Fibroblast of skin of left biceps (primary cell): ENCODE data around the gene LORICRIN.

ENCODE experiments used
- DNase-seq, 2 experiments: peaks; one replicate each; pipeline ENCODE4 v3.0.0-alpha.2; 2013; ENCODE audit warnings: low read depth in 2 of 2

LORICRIN gene

DNA sequence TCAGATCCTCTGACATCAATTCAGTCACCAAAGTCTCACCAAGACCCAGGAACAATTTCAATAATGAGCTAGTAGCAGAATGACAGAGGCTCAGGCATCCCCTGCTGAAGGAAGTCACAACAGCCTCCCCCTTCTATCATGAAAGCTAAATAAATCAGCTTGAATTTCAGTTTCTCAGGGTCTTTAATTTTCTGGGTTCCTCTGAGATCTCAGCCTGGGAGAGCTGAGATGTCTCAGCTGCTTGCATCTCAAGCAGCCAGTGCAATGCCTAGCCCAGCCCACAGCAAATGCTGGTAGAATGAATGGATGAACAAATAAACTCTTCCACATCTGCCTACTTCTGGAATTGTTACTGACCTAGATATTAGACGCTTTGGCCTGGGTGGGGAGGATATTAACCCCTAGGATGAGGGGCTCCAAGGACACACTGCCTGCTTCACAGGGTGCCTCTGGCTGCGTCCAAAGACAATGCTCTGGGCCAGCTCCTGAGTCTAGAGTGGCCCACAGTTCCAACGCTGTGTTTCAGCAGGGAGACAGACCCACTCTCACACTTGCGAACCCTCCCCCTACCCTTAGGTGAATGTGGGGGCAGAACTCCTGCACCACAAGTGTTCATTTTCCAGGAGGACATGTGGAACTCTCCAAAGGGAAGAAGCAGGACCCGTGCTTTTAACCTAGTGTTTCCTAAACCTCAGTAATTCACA is 11.2 kb upstream of the LORICRIN start:
- no peak for DNase-seq

DNA sequence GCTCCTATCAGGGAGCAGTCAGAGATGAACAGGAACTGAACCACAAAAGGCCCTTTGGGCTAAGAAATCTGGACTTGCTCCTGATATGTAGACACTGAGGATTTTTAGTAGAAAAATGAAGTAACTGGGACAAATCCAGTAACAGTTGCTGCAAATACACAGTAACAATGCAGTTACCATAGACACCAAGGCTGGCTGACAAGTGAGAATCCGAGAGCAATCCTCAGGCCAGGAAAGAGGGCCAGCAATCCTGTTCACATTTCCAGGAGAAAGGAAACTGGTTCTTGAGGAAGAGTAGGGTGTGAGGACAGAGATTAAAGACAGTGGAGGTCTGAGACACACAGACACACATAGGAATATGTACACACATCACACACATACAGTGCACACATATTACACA is 9.3 kb upstream of the LORICRIN start:
- DNase-seq, result no peak

DNA sequence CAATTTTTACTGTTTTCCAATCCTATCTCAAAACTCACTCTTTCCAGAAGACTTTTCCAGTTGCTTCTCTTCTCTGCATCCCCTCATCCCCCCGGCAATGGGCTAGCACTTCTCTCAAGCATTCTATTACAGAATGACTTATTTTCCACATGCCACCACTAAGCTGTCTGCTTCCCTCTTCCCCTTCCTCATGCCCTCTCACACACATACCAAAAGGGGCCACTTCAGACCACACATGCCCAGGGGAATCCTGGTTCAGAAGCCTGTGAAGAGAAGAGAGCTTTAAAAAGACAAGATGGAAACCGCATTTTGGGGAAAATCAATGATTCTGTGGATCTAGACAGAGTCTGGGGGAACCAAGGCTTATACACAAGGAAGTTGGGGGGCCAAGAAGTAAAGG is 8.4 kb upstream of the LORICRIN start:
- no peak for DNase-seq

DNA sequence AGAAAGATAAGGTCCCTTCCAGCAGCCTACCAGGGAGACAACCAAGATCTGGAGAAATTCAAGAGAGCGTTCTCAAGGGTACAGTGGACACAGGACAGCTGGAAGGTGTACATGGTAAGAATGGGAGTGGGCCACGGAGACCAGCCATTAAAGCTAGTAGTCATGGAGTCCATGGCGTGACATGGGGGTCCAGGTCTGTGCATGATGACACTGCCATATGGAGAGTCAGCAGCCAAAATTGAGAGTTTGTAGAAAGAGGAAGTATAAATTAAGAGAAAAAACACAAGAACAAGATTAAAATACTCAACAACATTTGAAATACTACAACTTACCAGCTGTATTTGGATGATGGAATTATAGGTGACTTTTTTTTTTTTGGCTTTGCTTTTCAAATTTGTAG is 7.9 kb upstream of the LORICRIN start:
- DNase-seq, result no peak

DNA sequence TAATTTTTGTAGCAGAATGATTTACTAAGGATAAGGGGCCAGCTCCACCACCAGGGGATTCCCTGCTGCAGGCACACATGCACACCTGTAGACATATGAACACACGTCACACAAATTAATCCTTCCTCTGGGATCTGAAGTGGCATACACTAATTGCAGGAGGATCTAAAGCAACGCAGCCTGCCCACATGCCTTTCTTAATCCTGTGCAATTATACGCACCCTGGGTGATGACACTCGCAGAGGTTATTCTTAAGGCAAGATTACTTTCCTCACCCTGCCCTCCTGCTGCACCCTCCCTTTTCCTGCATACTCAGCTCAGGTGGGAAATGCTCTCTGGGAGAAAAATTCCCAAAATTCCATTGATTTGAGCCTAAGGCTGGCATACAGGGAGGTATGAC is 7.5 kb upstream of the LORICRIN start:
- no peak for DNase-seq

DNA sequence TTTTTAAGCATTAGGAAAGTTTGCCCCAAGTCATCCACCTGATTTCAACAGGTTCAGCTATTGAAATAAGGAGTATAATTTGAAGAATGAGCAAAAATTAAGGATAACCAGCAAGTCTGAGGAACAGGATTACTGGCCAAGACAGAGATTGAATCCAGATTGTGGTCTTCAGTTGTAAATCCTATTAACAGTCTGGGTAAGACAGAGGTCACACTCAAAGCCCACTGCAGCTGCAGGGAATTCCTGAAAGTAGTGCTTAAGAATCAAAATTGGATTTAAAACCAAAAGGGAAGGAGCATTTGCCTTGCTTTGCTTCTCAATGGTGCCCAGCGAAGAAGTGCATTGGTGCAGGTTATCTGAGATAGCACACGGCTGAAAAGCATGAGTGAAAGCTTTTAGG is 6.4 kb upstream of the LORICRIN start:
- DNase-seq, result no peak

DNA sequence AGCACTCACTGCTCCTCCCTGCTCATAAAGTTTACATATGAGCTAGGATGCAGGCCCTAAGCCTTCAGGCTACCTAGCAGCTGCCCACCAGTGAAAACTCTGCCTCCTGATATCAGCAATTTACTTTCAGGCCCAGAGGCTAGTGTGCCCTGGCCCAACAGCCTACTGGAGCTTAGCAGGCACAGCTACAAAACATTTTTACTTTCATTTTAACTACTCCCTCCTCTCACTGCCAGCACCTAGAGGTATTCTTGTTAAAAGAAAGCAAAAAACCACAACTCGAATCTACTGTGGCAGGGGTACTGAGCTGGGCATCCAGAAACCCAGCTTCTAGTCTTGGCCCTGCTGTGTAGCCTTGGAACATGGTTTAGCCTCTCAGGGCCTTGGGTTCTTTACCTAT is 5.8 kb upstream of the LORICRIN start:
- DNase-seq, result no peak

DNA sequence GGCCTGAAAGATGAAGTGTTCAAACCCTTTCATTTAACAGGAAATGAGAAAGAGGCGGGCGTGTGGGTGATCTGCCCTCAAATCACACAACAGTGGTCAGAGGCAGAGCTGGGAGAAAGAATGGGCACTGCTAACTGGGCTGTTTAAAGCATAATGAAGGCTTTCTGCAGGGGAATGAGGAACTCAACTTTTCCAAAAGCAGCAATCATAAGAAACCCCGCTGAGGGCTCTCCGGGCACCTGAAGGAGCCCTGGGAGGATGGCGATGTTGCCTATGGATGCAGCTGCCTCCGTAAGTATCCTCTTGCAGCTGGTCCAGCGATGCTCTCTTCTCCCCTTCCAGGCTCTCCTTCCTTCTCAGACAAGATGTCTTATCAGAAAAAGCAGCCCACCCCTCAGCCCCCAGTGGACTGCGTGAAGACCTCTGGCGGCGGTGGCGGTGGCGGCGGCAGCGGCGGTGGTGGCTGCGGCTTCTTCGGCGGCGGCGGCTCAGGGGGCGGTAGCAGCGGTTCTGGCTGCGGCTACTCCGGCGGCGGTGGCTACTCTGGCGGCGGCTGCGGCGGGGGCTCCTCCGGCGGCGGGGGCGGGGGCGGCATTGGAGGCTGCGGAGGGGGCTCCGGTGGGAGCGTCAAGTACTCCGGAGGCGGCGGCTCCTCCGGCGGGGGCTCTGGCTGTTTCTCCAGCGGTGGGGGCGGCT is 1.2 kb downstream of the LORICRIN start:
- DNase-seq, result no peak

DNA sequence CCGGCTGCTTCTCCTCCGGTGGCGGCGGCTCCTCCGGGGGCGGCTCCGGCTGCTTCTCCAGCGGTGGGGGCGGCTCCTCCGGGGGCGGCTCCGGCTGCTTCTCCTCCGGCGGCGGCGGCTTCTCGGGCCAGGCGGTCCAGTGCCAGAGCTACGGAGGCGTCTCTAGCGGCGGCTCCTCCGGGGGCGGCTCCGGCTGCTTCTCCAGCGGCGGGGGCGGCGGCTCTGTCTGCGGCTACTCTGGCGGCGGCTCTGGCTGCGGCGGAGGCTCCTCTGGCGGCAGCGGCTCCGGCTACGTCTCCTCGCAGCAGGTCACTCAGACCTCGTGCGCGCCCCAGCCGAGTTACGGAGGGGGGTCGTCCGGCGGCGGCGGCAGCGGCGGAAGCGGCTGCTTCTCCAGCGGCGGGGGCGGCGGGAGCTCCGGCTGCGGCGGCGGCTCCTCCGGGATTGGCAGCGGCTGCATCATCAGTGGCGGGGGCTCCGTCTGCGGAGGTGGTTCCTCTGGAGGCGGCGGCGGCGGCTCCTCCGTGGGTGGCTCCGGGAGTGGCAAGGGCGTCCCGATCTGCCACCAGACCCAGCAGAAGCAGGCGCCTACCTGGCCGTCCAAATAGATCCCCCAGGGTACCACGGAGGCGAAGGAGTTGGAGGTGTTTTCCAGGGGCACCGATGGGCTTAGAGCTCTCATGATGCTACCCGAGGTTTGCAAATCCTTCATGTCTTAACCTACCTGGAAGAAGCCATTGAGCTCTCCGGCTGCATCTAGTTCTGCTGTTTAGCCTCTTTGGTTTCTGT is 2.0 kb downstream of the LORICRIN start:
- no peak for DNase-seq

DNA sequence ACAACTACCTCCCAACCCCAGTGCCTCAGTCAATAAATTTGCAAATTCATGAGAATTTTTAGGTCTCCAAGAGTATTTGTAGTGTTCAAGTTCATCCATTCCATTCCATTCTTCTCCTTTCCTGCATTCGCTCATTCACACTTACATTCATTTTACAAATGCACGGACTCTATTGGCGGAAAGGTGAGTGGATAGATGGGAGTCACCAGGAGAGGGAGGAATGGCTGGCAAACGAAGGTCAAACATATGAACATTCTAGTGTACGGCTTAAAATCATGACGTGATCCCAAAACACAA is 2.5 kb downstream of the LORICRIN start:
- DNase-seq, result no peak

DNA sequence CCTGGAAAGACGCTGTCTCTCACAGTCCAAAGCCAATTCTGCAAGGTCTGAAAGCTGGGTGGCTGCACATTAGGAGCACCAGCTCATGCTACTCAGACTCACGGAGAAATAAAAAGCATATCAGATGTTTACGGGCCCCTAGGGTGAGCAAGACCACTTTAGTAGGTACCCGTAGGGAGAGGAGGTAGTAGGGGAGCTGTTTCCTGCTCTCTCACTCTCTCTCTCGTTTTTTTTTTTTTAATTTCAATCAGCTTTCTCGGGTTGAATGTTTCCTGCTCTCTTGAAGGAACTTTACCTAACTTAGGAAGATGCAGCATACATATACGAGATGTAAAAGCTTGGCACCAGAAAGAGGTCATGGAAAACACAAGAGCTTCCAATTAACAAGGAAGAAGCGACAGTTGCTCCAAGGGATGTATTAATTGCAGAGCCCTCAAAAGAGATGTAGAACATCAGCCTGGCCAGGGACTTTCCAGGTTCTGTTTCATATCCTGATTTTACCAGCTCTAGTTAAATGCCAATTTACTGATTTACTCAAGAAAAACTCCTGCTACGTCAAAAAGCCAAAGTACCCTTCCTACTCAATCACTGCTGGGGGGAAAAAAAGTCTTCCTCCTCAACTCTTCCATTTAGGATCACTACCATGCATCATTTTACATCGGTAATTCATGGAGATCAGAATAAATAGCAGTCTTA is 3.1 kb downstream of the LORICRIN start:
- DNase-seq, result no peak

DNA sequence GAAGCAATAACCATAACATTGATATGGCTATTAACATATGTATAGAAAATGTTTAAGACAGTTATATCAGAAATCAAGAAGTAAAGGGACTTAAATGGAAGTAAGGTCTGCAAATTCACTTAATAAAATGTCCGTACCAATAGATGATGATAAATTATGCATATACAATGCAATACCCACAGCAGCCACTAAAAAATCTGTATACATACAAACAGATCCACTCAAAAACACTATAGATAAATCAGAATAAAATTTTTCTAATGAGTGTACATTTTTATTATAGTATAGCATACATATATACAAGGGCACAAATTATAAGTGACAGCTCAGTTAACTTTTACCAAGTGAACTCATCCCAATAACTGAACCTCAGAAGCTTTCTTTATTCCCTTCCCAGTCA is 6.0 kb downstream of the LORICRIN start:
- no peak for DNase-seq

DNA sequence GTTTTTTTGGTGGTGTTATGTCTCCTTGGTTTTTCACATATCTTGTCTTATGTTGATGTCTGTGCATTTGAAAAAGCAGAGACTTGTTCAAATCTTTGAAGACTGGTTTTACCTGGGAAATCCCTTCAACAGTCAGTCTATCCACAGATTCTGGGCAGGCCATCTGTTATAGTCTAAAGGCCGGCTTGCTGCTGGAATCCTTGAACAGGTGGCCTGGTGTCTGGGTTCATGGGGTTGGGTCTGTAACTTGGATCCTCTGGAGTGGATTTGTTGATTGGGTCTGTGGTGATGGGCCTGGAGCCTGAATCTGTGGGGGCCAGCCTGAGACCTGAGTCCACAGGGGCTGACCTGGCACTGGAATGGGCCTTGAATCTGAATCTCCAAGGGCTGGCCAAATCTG is 12.2 kb downstream of the LORICRIN start:
- no peak for DNase-seq

DNA sequence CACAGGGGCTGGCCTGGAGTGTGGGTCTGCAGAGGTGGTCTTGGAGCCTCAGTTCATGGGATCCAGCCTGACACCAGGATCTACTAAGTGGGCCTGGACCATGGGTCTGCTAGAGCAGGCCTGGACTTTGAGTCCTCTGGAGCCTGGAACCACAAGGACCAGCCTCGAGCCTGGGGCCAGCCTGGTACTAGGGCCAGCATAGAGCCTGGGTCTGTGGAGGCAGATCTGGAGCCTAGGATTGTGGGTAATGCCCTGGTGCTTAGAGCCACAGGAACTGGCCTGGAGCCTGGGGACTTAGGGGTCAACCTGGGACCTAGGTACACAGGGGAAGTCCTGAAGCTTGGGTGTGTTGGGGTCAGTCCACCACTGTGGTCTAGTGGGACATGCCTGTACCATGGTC is 12.7 kb downstream of the LORICRIN start:
- no peak for DNase-seq

DNA sequence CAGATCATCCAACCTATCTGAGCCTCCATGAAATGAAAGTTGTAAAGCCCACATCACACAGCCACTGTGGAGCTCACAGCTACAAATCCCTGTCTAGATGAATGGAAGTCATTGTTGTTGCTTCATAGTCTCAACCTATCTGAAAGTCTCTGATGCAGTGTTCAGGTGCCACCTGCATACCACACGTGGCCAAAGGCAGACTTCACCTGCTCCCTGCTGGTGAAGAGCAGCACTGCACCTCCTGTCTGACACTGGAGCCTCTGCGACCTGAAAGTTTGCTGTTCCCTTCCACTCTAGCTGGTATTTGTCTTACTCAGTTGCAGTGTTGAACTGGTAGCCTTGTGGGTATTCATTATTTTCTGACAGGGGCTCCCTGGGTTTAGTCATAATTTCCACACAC is 18.4 kb downstream of the LORICRIN start:
- no peak for DNase-seq

DNA sequence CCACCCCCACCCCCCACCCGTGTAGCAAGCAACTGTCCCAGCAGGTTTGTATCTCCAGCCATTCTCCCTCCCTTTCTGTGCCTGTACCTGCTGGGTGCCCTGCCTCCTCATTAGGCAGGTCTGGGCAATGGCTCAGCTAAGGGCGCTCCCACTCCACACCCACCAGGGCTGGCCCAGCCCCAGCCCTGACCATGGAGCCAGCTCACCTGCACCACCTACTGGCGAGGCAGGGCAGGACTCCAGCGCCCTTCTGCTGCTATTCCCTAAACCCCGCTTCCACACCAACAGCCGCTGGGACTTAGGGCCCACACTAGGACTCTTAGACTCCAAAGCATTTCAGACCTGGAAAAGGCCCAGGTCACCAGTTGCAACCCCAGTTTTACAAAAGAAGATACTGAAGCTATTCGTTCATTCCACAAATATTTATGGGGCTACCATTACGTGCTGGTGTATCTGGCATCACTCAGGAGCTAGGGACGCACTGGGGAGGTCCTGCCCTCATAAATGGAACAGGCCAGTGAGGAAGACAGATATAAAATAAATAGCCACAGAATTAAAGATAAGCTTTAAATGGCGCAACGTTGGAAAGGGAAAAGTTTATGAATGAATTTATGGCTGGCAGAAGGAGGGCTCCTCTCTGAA is 29.3 kb downstream of the LORICRIN start:
- no peak for DNase-seq

DNA sequence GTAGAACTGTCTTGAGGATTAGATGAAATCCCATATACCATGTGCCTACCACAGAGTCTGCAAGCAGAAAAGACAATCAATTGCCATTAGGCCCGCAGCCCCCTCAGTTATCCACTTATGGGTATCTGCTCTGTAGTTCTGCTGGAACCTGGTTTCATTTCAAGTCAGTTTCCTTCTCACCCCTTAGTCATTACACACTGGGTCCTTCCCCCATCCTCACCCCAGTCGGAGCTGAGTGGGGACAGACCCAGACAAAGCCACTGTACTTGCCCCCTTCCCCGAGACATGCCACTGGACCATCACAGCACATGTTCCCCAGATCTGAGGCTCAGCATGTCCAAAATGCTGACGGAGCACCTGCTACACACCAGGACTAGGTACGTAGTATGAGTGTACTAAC is 32.0 kb downstream of the LORICRIN start:
- no peak for DNase-seq

DNA sequence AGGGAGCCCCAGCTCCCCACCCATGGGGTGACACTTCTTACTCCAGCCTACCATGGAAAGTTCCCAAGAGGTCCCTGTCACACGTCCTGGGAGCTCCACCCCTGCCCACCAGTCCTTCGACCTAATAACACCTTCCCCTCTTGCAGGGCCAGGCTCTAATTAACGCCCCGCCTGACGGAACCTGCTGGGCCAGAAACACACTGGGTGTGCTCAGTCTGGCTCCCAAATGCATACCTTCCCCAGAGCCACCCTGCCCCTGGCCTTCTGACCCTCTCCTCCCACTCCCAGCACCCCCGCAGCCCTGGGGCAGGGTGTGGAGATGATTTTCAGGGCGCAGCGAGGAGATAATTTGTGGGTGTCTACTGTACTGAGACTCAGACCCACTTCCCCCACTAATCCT is 32.7 kb downstream of the LORICRIN start:
- DNase-seq, result no peak

DNA sequence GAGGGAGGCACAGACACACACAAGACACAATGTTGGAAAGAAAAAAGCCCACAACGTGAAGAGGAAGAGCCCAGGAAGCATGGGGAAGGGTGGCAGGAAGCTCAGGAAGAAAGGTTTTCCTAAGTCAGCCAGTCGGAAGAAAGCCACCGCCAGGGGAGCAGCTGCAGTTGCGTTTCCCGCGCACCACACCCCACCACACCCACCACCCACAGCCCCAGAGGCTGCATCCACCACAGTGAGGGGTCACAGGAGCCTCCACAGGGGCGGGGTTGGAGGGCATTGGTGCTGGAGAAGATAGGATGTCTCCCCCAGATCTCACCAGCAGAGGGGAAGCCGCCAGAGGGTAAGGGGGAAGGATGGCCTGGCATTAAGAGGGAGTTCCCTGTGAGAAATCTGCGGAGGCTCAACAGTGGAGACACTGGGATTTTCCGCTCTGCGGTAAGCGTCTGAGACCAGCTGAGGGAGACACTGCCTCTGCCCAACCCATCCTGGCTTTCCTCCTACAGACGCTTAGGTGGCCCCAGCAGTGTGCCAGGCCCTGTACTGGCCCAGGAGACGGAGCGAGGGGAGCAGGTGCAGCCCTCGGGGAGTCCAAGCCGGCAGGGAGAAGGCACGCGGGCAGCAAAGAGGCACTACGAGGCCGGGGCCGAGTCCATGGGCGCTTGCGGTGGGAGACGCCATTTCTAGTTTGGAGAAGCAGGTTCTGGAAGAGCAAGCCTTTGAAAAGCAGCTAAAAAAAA is 33.4 kb downstream of the LORICRIN start:
- DNase-seq, result no peak

DNA sequence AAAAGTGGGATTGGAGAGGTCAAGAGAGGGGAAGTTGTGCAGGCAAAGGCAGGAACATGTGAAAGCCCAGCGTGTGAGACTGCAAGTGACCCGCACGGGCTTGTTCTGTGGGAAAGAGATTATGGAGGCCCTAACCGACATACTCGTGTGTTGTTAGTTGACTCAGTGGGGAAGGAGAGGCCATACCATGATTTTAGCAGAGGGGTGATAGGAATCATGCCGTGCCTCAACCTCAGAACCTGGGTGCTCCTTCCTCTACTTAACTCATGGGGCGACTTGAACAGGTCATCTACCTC is 33.9 kb downstream of the LORICRIN start:
- no peak for DNase-seq

DNA sequence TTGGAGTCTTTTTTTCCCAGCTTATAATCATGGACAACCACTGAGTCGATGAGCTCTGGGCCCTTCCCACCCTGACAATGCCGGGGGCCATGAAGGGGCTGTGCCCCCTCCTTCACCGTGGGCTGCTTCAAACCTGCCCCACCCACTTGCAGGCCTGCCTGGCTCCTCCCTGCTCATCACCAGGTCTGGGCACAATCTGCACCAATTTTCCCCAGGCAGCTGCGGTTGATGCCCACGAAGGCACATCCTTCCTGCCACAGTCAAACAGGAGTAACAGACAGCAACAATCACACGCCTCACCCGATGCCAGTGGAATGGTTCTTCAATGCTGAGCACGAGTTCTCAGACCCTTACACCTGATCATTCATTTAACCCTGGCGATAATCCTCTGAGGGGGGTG is 34.4 kb downstream of the LORICRIN start:
- no peak for DNase-seq

DNA sequence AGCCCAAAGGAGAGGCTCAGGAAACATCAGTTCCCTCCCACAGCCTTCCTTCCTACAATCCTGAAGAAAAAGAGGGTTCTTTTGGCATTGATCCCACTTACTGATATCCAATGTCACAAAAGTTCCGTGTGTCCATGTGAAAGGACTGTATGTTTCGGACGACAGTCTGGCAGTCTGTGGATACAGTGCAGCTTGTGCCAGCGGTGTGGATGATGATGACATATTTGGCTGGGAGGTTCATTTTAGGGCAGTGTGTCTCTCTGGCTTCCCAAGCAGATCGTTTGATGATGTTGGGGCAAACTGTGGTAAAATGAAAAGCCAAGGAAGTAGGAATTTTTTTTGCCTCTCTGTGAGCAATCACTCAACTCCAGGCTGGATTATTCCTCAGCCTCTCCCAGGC is 42.8 kb downstream of the LORICRIN start:
- no peak for DNase-seq
